Peyer's patch (tissue), 4 donors: Measurements from ENCODE around the gene TAAR5.

Experiments
- POLR2A ChIP-seq, 2 donors: fragments of 450-650 bp; IDR thresholded peaks; one replicate each; pipeline ENCODE4 v1.5.1; 2017; ENCODE audit warnings: antibody characterized with exemption in 2 of 2, mild to moderate bottlenecking in 2 of 2, moderate library complexity in 2 of 2
- TF ChIP-seq, protein P1 (sequence below), 6 experiments: fragments of 450-650 bp in 4 of 6; fragments of 200-600 bp in 2 of 6; sonication (generic) in 1 of 6; IDR thresholded peaks; one replicate each; pipeline ENCODE4 v1.5.1; 2017 to 2019; ENCODE audit warnings: antibody characterized with exemption in 6 of 6, mild to moderate bottlenecking in 3 of 6, moderate library complexity in 1 of 6

DNA sequence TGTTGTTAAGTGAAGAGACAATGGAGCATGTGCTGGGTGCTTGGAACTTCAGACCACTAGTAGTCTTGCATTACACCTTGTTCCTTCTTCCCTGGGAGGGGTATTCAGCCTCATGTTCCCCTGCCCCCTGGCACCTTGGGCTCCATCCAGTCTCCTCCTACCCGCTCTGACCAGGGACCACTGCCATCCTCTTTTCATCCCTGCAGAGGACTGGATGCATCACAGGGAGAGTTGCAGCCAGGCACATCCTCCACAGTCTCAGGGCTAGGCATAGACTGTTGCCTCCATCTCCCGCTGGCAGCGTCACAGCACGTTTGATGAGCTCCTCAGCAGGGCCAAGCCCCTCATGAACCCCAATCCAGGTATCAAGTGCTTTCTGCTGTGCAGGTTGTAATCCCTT is 38.3 kb downstream of the TAAR5 start:
- TF ChIP-seq, protein P1, sequence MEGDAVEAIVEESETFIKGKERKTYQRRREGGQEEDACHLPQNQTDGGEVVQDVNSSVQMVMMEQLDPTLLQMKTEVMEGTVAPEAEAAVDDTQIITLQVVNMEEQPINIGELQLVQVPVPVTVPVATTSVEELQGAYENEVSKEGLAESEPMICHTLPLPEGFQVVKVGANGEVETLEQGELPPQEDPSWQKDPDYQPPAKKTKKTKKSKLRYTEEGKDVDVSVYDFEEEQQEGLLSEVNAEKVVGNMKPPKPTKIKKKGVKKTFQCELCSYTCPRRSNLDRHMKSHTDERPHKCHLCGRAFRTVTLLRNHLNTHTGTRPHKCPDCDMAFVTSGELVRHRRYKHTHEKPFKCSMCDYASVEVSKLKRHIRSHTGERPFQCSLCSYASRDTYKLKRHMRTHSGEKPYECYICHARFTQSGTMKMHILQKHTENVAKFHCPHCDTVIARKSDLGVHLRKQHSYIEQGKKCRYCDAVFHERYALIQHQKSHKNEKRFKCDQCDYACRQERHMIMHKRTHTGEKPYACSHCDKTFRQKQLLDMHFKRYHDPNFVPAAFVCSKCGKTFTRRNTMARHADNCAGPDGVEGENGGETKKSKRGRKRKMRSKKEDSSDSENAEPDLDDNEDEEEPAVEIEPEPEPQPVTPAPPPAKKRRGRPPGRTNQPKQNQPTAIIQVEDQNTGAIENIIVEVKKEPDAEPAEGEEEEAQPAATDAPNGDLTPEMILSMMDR (IDR thresholded peaks at IDR 0.05): no peak
- TF ChIP-seq POLR2A (IDR thresholded peaks at IDR 0.05): no peak
